Measurements from ENCODE around the gene BCL11B.

- TF ChIP-seq CTCF (IDR thresholded peaks at IDR 0.05) (no peak), POLR2AphosphoS5 (IDR thresholded peaks at IDR 0.05) (no peak), EP300 (IDR thresholded peaks at IDR 0.05) (no peak)
These were observed 28.2 kb upstream of the BCL11B start for GRCh38 chr14:99300190-99300589.

Measured in gastroesophageal sphincter (tissue), 3 donors.